H54 (cell line): ENCODE results near the gene RIN3.

Experiments used
- DNase-seq: peaks from one replicate; pipeline ENCODE4 v3.0.0; 2011; ENCODE audit warnings: low spot score, mixed read lengths; ENCODE audit not compliant: insufficient read length
- FAIRE-seq: peaks from 3 replicates; lab custom pipeline; 2011; peaks lifted over from hg19 to GRCh38; lab: Jason Lieb, UNC
- POLR2A ChIP-seq: IDR thresholded peaks from 2 replicates; pipeline ENCODE4 v1.6.1; 2011; ENCODE audit warnings: low read depth, mild to moderate bottlenecking, low read length

RIN3 gene, protein sequence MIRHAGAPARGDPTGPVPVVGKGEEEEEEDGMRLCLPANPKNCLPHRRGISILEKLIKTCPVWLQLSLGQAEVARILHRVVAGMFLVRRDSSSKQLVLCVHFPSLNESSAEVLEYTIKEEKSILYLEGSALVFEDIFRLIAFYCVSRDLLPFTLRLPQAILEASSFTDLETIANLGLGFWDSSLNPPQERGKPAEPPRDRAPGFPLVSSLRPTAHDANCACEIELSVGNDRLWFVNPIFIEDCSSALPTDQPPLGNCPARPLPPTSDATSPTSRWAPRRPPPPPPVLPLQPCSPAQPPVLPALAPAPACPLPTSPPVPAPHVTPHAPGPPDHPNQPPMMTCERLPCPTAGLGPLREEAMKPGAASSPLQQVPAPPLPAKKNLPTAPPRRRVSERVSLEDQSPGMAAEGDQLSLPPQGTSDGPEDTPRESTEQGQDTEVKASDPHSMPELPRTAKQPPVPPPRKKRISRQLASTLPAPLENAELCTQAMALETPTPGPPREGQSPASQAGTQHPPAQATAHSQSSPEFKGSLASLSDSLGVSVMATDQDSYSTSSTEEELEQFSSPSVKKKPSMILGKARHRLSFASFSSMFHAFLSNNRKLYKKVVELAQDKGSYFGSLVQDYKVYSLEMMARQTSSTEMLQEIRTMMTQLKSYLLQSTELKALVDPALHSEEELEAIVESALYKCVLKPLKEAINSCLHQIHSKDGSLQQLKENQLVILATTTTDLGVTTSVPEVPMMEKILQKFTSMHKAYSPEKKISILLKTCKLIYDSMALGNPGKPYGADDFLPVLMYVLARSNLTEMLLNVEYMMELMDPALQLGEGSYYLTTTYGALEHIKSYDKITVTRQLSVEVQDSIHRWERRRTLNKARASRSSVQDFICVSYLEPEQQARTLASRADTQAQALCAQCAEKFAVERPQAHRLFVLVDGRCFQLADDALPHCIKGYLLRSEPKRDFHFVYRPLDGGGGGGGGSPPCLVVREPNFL

GRCh38 chr14:92513204-92513965 is at the start of gene RIN3:
Gene RIN3 (plus strand): TSS chr14:92513781. CDS start chr14:92513933, 152 bp downstream.
- TF ChIP-seq POLR2A: no peak; the same call in 1 of the 2 replicates
- peak; percentile 60 for DNase-seq
- peak; percentile 33 for FAIRE-seq

- FAIRE-seq (no peak), DNase-seq (no peak)
- no peak for TF ChIP-seq POLR2A
Measured at GRCh38 chr14:92464156-92464555, 49.4 kb upstream of the RIN3 start.

DNA sequence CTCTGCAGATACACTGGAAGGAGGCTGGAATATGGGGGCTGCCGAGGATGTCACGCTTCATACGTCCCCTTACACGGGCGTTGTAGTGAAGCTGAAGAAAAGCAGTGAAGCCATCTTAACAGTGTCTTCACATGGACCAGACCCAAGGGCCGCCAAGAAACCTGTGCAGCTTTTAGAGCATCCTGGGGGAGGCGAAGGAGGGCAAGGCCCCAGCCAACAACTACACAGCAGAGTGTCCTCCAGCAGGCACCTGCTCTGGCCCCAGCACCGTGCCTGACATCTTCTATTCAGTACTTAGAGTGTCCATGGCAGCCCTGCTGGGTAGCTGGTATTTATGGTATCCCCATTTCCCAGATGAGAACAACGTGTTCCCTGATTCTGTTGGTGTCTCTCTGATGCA is 48.9 kb upstream of the RIN3 start:
- no peak for DNase-seq
- TF ChIP-seq POLR2A: no peak
- no peak for FAIRE-seq

DNA sequence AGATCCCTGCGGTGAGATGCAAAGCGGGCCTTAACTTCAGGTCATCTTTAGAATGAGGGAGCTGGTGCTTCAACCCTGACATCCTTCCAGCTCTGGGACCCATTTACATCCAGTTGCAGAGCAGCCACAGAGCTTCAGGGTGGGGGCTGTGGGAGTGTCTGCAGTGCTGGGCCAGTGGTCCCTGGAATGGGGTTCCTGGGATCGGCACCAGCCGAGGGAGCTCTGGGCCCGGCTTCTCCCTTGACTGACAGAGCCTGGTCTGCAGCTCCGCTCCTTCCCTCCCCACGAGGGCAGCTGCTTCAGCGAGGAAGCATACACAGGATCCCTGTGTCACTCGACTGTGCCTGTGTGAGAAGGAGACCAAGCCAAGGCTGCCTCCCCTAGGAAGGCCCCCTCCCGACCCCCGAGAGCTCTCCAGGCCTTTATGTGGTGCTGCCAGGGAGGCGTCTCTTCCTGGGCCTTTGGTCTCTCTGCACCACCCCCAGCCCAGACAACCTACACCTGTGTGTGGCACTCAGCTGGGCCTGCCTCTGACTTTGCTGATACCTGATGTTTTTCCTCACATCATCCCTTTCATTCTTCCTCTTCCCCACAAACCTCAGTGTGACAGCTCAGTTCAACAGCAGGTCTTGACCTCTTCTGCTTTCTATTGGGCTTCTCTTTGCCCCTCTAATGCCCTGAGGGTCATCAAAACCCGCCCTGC is 48.1 kb upstream of the RIN3 start:
- DNase-seq: no peak
- FAIRE-seq: no peak
- no peak for TF ChIP-seq POLR2A

- FAIRE-seq (no peak), DNase-seq (no peak)
- no peak for TF ChIP-seq POLR2A
Measured at GRCh38 chr14:92466059-92466458, 47.5 kb upstream of the RIN3 start.

DNA sequence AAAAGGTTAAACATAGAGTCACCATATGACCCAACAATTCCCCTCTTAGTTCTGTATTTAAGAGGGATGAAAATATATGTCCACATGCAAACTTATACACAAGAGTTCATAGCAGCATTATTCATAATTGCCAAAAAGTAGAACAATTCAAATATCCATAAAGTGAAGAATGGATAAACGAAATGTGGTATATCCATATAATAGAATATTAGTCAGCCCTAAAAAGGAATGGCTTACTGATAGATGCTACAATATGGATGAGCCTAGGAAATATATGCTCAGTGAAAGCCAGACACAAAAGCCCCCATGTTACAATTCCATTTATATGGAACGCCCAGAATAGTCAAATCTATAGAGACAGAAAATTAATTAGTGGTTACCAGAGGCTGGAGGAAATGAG is 44.1 kb upstream of the RIN3 start:
- no peak for TF ChIP-seq POLR2A
- FAIRE-seq: no peak
- no peak for DNase-seq

DNA sequence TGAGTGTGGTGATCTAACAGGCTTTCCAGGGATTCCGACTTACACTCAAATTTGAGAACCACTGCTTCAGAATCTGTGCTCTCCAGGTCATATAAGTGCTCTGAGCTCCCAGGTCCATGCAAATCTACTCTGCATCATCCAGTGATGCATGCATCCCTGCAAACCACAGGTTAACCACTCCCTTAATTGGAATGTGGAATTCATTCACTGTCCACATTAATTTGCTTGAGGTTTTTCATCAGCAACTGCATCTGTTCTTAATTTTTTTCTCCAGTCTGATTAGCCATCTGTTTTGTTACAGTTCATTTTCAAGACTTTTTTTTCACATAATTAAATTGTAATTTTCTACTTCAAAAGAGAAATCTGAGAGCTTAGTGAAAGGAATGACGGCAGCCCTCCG is 43.4 kb upstream of the RIN3 start:
- DNase-seq (peak; percentile 25), FAIRE-seq (peak; percentile 74)
- no peak for TF ChIP-seq POLR2A

- DNase-seq (no peak), FAIRE-seq (no peak)
- no peak for TF ChIP-seq POLR2A
Measured at GRCh38 chr14:92470811-92471210, 42.8 kb upstream of the RIN3 start.

GRCh38 chr14:92471919-92472318 is 41.7 kb upstream of the RIN3 start:
- DNase-seq (peak; percentile 66), FAIRE-seq (peak; percentile 97)
- no peak for TF ChIP-seq POLR2A

DNA sequence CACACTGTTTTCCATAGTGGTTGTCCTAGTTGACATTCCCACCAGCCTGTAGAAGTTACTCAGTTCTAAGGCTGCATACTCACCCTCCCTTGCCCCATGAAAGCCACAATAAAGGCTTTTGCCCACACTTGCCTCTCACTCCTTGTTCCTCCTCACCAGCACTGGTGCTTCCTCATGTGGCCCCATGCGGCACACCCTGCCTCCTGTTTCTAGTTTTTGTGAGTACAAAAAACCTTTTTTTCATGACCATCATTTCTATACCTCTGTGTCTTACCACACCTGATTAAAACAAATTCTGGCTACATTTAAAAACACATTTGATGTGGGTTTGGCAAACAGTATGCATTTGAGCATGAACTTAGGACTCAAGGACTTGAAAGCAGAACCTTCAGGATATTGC is 40.7 kb upstream of the RIN3 start:
- no peak for TF ChIP-seq POLR2A
- FAIRE-seq (no peak), DNase-seq (no peak)

DNA sequence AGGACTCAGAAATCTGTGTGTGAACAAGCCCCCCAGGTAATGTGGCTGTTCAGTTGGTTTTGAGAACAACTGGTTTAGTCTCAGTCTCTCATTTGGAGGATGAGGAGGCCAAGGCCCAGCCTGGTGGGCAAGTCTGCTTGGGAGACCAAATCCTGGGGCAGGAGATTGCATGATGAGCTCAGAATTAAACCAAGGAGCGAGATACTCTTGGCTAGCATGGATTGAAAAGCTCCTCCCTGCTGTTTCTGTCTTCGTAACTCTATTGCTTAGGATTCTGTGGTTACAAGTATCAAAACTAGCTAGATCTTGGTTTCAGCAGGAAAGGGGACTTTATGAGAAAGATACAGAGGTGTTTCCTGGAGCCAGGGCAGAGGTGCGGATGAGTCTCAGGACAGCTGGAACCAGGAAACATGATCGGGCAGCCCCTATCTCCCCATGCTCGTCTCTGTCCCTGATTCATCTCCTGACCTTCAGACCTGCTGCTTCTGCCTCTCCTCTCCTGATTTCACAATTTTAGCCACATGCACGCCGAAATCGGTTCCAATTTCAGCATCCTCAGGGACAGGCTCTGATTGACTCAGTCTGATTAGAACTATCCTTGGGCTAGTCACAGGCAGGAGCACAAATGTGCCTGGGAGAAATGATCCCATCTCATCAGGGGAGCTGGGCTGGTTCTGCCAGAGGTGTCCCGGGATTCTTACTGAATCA is 40.2 kb upstream of the RIN3 start:
- no peak for TF ChIP-seq POLR2A
- FAIRE-seq (peak; percentile 6), DNase-seq (no peak)

DNA sequence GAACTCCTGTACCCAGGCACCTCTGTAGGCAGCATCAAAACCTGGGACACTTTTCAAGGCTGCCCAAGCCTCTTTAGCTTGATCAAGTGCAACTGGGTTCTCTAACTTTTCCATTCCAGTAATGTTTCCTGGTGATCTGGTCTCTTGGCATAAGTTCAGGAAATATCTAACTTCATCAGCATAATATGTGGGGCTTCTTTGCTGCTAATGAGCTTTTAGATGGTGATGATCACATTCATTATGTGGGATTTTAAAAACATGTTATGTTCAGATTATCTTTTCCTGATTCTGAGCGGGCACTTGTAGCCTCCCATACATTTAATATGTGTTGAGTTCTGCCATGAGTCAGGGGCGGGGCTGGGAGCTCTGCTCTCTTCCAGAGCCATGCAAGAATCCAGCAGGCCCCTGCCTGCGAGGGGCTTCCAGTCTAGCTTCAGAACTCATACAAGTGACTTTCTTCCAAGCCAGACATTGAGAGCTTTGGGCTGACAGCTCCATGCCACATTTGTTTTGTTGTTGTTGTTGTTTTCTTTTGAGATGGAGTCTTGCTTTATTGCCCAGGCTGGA is 39.5 kb upstream of the RIN3 start:
- FAIRE-seq (peak; percentile 36), DNase-seq (no peak)
- no peak for TF ChIP-seq POLR2A
